Parathyroid adenoma (tissue), 2 donors: ENCODE measurements around the gene ISOC2.

Experiments used
- H2AFZ ChIP-seq: fragments of 300-600 bp; sonication (generic); one replicate; pipeline ENCODE4 v1.7.0; 2017; ENCODE audit warnings: antibody characterized with exemption, mild to moderate bottlenecking
- H3K27ac ChIP-seq: fragments of 300-600 bp; sonication (generic); one replicate; pipeline ENCODE4 v1.7.0; 2017
- H3K27me3 ChIP-seq: fragments of 300-600 bp; sonication (generic); one replicate; pipeline ENCODE4 v1.7.0; 2017; ENCODE audit warnings: low read length; ENCODE audit not compliant: control insufficient read depth, insufficient read depth
- H3K36me3 ChIP-seq: fragments of 300-600 bp; sonication (generic); one replicate; pipeline ENCODE4 v1.7.0; 2017; ENCODE audit warnings: low read length; ENCODE audit not compliant: control insufficient read depth, insufficient read depth
- H3K4me1 ChIP-seq: fragments of 300-600 bp; sonication (generic); one replicate; pipeline ENCODE4 v1.7.0; 2017; ENCODE audit warnings: control low read depth
- H3K4me2 ChIP-seq: fragments of 300-600 bp; sonication (generic); one replicate; pipeline ENCODE4 v1.7.0; 2017; ENCODE audit warnings: low read length
- H3K4me3 ChIP-seq: fragments of 300-600 bp; sonication (generic); one replicate; pipeline ENCODE4 v1.7.0; 2017; ENCODE audit warnings: low read depth, low read length
- H3K79me2 ChIP-seq: fragments of 300-600 bp; sonication (generic); one replicate; pipeline ENCODE4 v1.7.0; 2017; ENCODE audit warnings: control low read depth
- H3K9ac ChIP-seq: fragments of 300-600 bp; sonication (generic); one replicate; pipeline ENCODE4 v1.7.0; 2017; ENCODE audit warnings: mild to moderate bottlenecking
- H3K9me3 ChIP-seq: fragments of 300-600 bp; sonication (generic); one replicate; pipeline ENCODE4 v1.7.0; 2017; ENCODE audit warnings: low read length; ENCODE audit not compliant: control insufficient read depth
- TF ChIP-seq, protein P1 (sequence below): fragments of 300-600 bp; sonication (generic); IDR thresholded peaks from one replicate; pipeline ENCODE4 v1.7.0; 2017; ENCODE audit warnings: antibody characterized with exemption, mild to moderate bottlenecking
- donor health status: primary hyperparathyroidism.

The ISOC2 gene

DNA sequence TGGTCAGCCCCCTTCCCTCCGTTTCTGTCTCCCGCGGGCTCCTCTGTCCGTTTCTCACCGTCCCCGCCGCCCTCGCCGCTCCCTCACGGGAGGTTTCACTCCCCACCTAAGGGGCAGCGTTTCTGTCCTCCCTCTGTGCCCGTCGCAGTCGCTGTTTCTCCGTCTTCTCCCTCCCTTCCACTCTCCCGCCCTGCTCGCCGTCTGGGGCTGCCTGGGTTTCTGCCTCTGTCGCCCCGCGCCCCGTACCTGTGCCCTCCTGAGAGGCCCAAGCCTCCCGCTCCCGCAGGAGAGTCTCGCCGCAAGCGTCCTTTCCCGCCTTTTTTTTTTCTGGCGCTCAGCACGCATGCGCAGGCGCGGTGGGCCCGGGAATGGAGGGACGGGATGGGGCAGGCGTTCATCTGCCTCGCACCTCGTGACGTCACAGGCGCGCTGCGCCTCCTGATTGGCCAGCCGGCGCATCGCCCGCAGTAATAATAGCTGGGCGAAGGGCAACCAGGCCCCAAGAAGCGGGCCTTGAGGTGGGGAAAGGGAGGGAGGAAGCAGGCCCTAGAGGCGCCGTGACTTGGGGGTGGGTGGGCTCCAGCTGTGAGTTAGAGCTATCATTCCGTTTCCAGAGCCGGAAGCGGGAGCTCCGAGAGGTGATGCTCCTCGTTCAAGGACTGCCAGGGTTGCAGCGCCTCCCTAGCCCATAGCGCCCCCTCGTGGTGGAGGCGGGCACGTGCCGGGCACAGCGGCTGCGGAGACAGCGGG, 42.2 kb upstream of the ISOC2 start:
- Histone ChIP-seq H3K27me3 (no peaks in the 10 kb centered on the region), H3K79me2 (no peaks in the 10 kb centered on the region), H3K9me3 (no peaks in the 10 kb centered on the region), H3K4me3 (peak overlapping the region; percentile 24), H3K9ac (no peak overlapping the region), H3K4me2 (peak overlapping the region; percentile 48), H3K27ac (no peak overlapping the region), H3K4me1 (no peaks in the 10 kb centered on the region), H2AFZ (peak overlapping the region; percentile 85), H3K36me3 (no peaks in the 10 kb centered on the region)
- TF ChIP-seq, protein P1, sequence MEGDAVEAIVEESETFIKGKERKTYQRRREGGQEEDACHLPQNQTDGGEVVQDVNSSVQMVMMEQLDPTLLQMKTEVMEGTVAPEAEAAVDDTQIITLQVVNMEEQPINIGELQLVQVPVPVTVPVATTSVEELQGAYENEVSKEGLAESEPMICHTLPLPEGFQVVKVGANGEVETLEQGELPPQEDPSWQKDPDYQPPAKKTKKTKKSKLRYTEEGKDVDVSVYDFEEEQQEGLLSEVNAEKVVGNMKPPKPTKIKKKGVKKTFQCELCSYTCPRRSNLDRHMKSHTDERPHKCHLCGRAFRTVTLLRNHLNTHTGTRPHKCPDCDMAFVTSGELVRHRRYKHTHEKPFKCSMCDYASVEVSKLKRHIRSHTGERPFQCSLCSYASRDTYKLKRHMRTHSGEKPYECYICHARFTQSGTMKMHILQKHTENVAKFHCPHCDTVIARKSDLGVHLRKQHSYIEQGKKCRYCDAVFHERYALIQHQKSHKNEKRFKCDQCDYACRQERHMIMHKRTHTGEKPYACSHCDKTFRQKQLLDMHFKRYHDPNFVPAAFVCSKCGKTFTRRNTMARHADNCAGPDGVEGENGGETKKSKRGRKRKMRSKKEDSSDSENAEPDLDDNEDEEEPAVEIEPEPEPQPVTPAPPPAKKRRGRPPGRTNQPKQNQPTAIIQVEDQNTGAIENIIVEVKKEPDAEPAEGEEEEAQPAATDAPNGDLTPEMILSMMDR, result peak; percentile 99

DNA sequence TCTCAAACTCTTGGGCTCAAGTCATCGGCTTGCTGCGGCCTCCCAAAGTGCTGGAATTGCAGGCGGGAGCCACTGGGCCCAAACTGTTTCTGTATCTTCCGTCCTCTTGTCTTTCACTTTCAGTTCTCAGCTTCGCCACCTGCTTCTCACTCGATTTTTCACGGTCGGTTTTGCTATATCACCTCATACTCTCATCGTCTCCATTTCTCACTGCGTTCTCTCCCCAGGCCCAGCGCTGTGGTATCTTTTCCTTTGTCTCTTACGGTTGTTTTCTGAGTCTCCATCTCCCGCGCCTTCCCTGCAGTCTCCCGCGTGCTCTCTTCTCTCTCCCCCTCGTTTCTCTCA, 41.7 kb upstream of the ISOC2 start:
- H3K4me1 ChIP-seq, result no peaks in the 10 kb centered on the region
- H3K9ac ChIP-seq, result no peak overlapping the region
- H3K4me2 ChIP-seq, result no peak overlapping the region
- no peaks in the 10 kb centered on the region for H3K27me3 ChIP-seq
- H3K4me3 ChIP-seq, result no peak overlapping the region
- H2AFZ ChIP-seq, result no peak overlapping the region
- TF ChIP-seq, protein P1, result no peak
- H3K9me3 ChIP-seq, result no peaks in the 10 kb centered on the region
- no peak overlapping the region for H3K27ac ChIP-seq
- no peaks in the 10 kb centered on the region for H3K79me2 ChIP-seq
- H3K36me3 ChIP-seq, result no peaks in the 10 kb centered on the region

DNA sequence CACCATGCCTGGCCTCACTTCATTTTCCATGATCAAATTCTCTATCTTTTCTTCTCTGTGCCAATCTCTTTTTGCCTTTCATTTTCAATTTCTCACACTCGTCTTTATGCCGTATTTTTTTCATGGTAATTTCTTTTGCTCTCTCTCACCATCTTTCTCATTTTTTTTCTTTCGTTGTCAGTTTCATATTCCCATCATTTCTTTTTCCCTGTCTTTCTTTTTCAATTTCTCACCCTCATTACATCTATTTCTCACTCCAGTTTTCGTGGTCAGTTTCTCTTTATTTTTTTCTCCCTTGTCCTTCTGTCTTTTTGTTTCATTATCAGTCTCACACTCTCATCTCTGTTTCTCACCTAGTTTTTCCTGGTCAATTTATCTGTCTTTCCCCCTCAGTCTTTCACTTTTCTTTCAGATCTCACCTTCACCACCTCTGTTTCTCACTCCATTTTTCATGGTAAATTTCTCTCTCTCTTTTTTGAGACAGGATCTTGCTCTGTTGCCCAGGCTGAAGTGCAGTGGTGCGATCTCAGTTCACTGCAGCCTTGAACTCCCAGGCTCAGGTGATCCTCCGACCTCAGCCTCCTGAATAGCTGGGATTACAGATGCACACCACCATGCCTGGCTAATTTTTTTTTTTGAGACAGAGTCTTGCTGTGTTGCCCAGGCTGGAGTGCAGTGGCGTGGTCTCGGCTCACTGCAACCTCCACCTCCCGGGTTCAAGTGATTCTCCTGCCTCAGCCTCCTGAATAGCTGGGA, 40.9 kb upstream of the ISOC2 start:
- Histone ChIP-seq H3K27me3 (no peaks in the 10 kb centered on the region), H3K27ac (no peak overlapping the region), H3K9me3 (no peaks in the 10 kb centered on the region), H3K79me2 (no peaks in the 10 kb centered on the region), H3K4me1 (no peaks in the 10 kb centered on the region), H3K4me2 (no peak overlapping the region), H3K36me3 (no peaks in the 10 kb centered on the region), H2AFZ (no peak overlapping the region), H3K4me3 (no peak overlapping the region), H3K9ac (no peak overlapping the region)
- TF ChIP-seq, protein P1, result no peak

DNA sequence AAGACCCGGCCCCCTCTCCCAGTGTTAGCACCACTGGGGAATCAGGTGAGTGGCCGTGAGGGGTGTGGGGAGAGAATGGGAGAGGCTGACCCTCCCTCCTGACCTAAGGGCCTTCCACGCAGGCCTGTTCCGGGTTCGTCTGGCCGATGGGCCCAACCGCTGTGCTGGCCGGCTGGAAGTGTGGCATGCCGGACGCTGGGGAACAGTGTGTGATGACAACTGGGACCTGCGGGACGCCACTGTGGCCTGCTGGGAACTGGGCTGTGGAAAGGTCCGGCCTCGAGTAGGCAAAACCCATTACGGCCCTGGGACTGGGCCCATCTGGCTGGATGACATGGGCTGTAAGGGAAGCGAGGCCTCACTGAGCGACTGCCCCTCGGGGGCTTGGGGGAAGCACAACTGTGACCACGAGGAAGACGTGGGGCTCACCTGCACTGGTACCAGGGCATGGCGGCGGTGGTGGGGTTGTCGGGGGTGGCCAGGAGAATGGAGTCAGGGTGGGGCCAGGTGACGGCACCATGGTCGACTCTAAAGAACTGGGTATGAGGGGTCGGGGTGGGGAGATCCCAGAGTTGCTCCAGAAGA, 39.0 kb upstream of the ISOC2 start:
- Histone ChIP-seq H3K79me2 (no peaks in the 10 kb centered on the region), H3K27ac (no peak overlapping the region), H3K4me2 (no peak overlapping the region), H2AFZ (no peak overlapping the region), H3K9ac (no peak overlapping the region), H3K27me3 (no peaks in the 10 kb centered on the region), H3K9me3 (no peaks in the 10 kb centered on the region), H3K4me1 (no peaks in the 10 kb centered on the region), H3K4me3 (no peak overlapping the region), H3K36me3 (no peaks in the 10 kb centered on the region)
- TF ChIP-seq, protein P1, result no peak
